Left lung (tissue), 10 donors: ENCODE data around the gene OR6Y1. TPM values are rescaled to one million over a fixed set of nuclear protein-coding genes. Genes with fewer than 3 reads are reported as not detected.

Experiments
- ATAC-seq: fragments of 200-7000 bp; cut with Tn5 transposase; one replicate; pipeline ENCODE4 v1.9.1; 2020; ENCODE audit warnings: moderate library complexity
- DNase-seq, 4 donors: peaks; one replicate each; pipeline ENCODE4 v3.0.0-alpha.2; 2013 to 2020
- H3K27ac ChIP-seq, 2 donors: fragments of 200-600 bp; sonication (generic) in 1 of 2; one replicate each; pipeline versions ENCODE4 v1.5.0 to v1.8.0; 2020 to 2021
- H3K27me3 ChIP-seq, 2 donors: fragments of 200-600 bp; sonication (generic) in 1 of 2; one replicate each; pipeline versions ENCODE4 v1.5.0 to v1.8.0; 2020 to 2021
- H3K36me3 ChIP-seq, 2 donors: fragments of 200-600 bp; sonication (generic) in 1 of 2; one replicate each; pipeline versions ENCODE4 v1.5.0 to v1.8.0; 2020 to 2021
- H3K4me1 ChIP-seq, 2 donors: fragments of 200-600 bp; one replicate each; pipeline ENCODE4 v1.8.0; 2021
- H3K4me3 ChIP-seq, 2 donors: fragments of 200-600 bp; sonication (generic) in 1 of 2; one replicate each; pipeline versions ENCODE4 v1.5.0 to v1.8.0; 2020 to 2021; ENCODE audit warnings: mild to moderate bottlenecking in 1 of 2
- H3K9me3 ChIP-seq, 2 donors: fragments of 200-600 bp; sonication (generic) in 1 of 2; one replicate each; pipeline versions ENCODE4 v1.5.0 to v1.8.0; 2020 to 2021
- CTCF ChIP-seq, 2 donors: fragments of 200-600 bp; sonication (generic) in 1 of 2; IDR thresholded peaks; one replicate each; pipeline versions ENCODE4 v1.5.0 to v1.8.0; 2021; ENCODE audit warnings: antibody characterized with exemption in 2 of 2
- intact Hi-C, 2 donors: fragments of 100-400 bp; cut with DNase I; formaldehyde crosslinking; loops; one replicate each; pipeline versions ENCODE4 v1.11.2 to v1.14.2; 2022
- polyA plus RNA-seq, 6 donors: library from polyadenylated mRNA; unstranded; fragments of 120-200 nt; gene quantifications; one replicate each; pipeline ENCODE4 v1.2.1, GENCODE V29; 2013; ENCODE audit not compliant: insufficient read length in 6 of 6
- total RNA-seq, 2 donors: library from RNA; stranded (reverse); fragmentation: NEBNext Ultra II Directional; extraction: Animal tissue kit (Norgen Biotek cat#: 25700); gene quantifications; one replicate each; pipeline ENCODE4 v1.2.1, GENCODE V29; 2021
- donor health status: DM: no; HTN: yes; CAD: no.
- donor health status: DM: no; HTN: no; CAD: no.

Gene OR6Y1
- total and polyA plus RNA-seq, 8 donors, result not detected

GRCh38 chr1:158509471-158510156, 44.6 kb downstream of the OR6Y1 start:
- ATAC-seq, result no peak

GRCh38 chr1:158507511-158507910, 46.7 kb downstream of the OR6Y1 start:
- intact Hi-C loops, result no loop called here
- ATAC-seq (no peak), DNase-seq (no peak)
- Histone ChIP-seq H3K27me3 (no peaks in the 10 kb centered on the region), H3K27ac (no peak overlapping the region), H3K9me3 (no peaks in the 10 kb centered on the region), H3K36me3 (no peaks in the 10 kb centered on the region), H3K4me3 (no peak overlapping the region), H3K4me1 (no peaks in the 10 kb centered on the region)
- no peak for TF ChIP-seq CTCF (IDR thresholded peaks at IDR 0.05)

More at GRCh38 chr1:158509471-158510156, 44.6 kb downstream of the OR6Y1 start:
- Histone ChIP-seq H3K4me1 (no peaks in the 10 kb centered on the region), H3K27me3 (no peaks in the 10 kb centered on the region), H3K36me3 (no peaks in the 10 kb centered on the region), H3K27ac (no peak overlapping the region), H3K4me3 (no peak overlapping the region), H3K9me3 (no peaks in the 10 kb centered on the region)
- TF ChIP-seq CTCF (IDR thresholded peaks at IDR 0.05), result no peak
- no peak for DNase-seq
- intact Hi-C loops, result no loop called here

- TF ChIP-seq CTCF (IDR thresholded peaks at IDR 0.05), result peak; percentile 37 to 42
These were observed 47.7 kb downstream of the OR6Y1 start for GRCh38 chr1:158506369-158506987.

GRCh38 chr1:158496374-158496773, 57.8 kb downstream of the OR6Y1 start:
- DNase-seq, result no peak
- intact Hi-C loops, result no loop called here
- Histone ChIP-seq H3K4me3 (no peak overlapping the region), H3K9me3 (no peaks in the 10 kb centered on the region), H3K36me3 (no peaks in the 10 kb centered on the region), H3K4me1 (no peaks in the 10 kb centered on the region), H3K27me3 (no peaks in the 10 kb centered on the region), H3K27ac (no peak overlapping the region)
- ATAC-seq, result peak; percentile 41
- TF ChIP-seq CTCF (IDR thresholded peaks at IDR 0.05), result no peak

More at GRCh38 chr1:158506369-158506987, 47.7 kb downstream of the OR6Y1 start:
- H3K27ac ChIP-seq, result no peak overlapping the region
- DNase-seq (peak in 1 of 4 donors; percentile 7), ATAC-seq (peak; percentile 77)
- H3K36me3 ChIP-seq, result no peaks in the 10 kb centered on the region
- H3K4me1 ChIP-seq, result no peaks in the 10 kb centered on the region
- H3K9me3 ChIP-seq, result no peaks in the 10 kb centered on the region
- no peaks in the 10 kb centered on the region for H3K27me3 ChIP-seq
- no peak overlapping the region for H3K4me3 ChIP-seq
- intact Hi-C loops, result no loop called here

GRCh38 chr1:158494796-158495195, 59.4 kb downstream of the OR6Y1 start:
- Histone ChIP-seq H3K9me3 (no peaks in the 10 kb centered on the region), H3K27ac (no peak overlapping the region), H3K4me1 (no peaks in the 10 kb centered on the region), H3K27me3 (no peaks in the 10 kb centered on the region), H3K36me3 (no peaks in the 10 kb centered on the region), H3K4me3 (no peak overlapping the region)
- no peak for TF ChIP-seq CTCF (IDR thresholded peaks at IDR 0.05)
- DNase-seq (no peak), ATAC-seq (no peak)
- intact Hi-C loops, result no loop called here

Other genes with a start within 250 kb of the OR6Y1 start
- under 1 TPM in 1 of 2 donors, not detected in 1; 0.41 TPM for gene CD1B, start 222.9 kb downstream of the OR6Y1 start, total RNA-seq
- gene CD1B, start 222.9 kb downstream of the OR6Y1 start, polyA plus RNA-seq, result under 1 TPM in 1 of 6 donors, not detected in 5; 0.12 TPM
- under 1 TPM; 0.16 to 0.47 TPM for gene CD1E, start 200.5 kb downstream of the OR6Y1 start, total RNA-seq
- gene CD1E, start 200.5 kb downstream of the OR6Y1 start, polyA plus RNA-seq, result under 1 TPM in 4 of 6 donors, not detected in 2; 0.17 to 0.36 (median 0.24) TPM
- gene OR10T2, start 154.9 kb downstream of the OR6Y1 start, total RNA-seq, result not detected
- gene OR10T2, start 154.9 kb downstream of the OR6Y1 start, polyA plus RNA-seq, result not detected
- not detected for gene OR10K2, start 128.2 kb downstream of the OR6Y1 start, total RNA-seq
- gene OR10K2, start 128.2 kb downstream of the OR6Y1 start, polyA plus RNA-seq, result under 1 TPM in 1 of 6 donors, not detected in 5; 0.09 TPM
- gene OR10K1, start 92.6 kb downstream of the OR6Y1 start, total RNA-seq, result not detected
- under 1 TPM in 2 of 6 donors, not detected in 4; 0.04 to 0.06 TPM for gene OR10K1, start 92.6 kb downstream of the OR6Y1 start, polyA plus RNA-seq
- gene OR10R2, start 82.2 kb downstream of the OR6Y1 start, total RNA-seq, result not detected
- not detected for gene OR10R2, start 82.2 kb downstream of the OR6Y1 start, polyA plus RNA-seq
- gene OR6P1, start 16.2 kb upstream of the OR6Y1 start, total RNA-seq, result not detected
- gene OR6P1, start 16.2 kb upstream of the OR6Y1 start, polyA plus RNA-seq, result not detected
- not detected for gene OR10X1, start 25.5 kb upstream of the OR6Y1 start, total RNA-seq
- gene OR10X1, start 25.5 kb upstream of the OR6Y1 start, polyA plus RNA-seq, result not detected
- not detected for gene OR10Z1, start 50.9 kb upstream of the OR6Y1 start, total RNA-seq
- gene OR10Z1, start 50.9 kb upstream of the OR6Y1 start, polyA plus RNA-seq, result under 1 TPM; 0.17 to 0.38 (median 0.23) TPM
- under 1 TPM; 0.06 to 0.45 TPM for gene SPTA1, start 132.3 kb upstream of the OR6Y1 start, total RNA-seq
- gene SPTA1, start 132.3 kb upstream of the OR6Y1 start, polyA plus RNA-seq, result 10 to 100 TPM in 2 of 6 donors, 1 to 10 TPM in 4; 8.3 to 13.3 (median 9.8) TPM
- not detected for gene OR6K2, start 146.2 kb upstream of the OR6Y1 start, total RNA-seq
- gene OR6K2, start 146.2 kb upstream of the OR6Y1 start, polyA plus RNA-seq, result not detected
- gene OR6K3, start 166.3 kb upstream of the OR6Y1 start, total RNA-seq, result under 1 TPM in 1 of 2 donors, not detected in 1; 0.21 TPM
- under 1 TPM in 1 of 6 donors, not detected in 5; 0.10 TPM for gene OR6K3, start 166.3 kb upstream of the OR6Y1 start, polyA plus RNA-seq
- gene OR6K6, start 200.3 kb upstream of the OR6Y1 start, total RNA-seq, result not detected
- not detected for gene OR6K6, start 200.3 kb upstream of the OR6Y1 start, polyA plus RNA-seq
- gene OR6N1, start 217.8 kb upstream of the OR6Y1 start, total RNA-seq, result under 1 TPM in 1 of 2 donors, not detected in 1; 0.26 TPM
- not detected for gene OR6N1, start 217.8 kb upstream of the OR6Y1 start, polyA plus RNA-seq
- under 1 TPM in 1 of 2 donors, not detected in 1; 0.08 TPM for gene OR6N2, start 226.8 kb upstream of the OR6Y1 start, total RNA-seq
- not detected for gene OR6N2, start 226.8 kb upstream of the OR6Y1 start, polyA plus RNA-seq